Endodermal cell (in vitro differentiated cells): Measurements from ENCODE around the gene DCUN1D3. TPM values are rescaled to one million over a fixed set of nuclear protein-coding genes. Genes with fewer than 3 reads are reported as not detected.
"Not testable (repeated sequence)": the region's sequence is repeated elsewhere in the genome, so short reads cannot be mapped to it uniquely, and the experiment has no call there.

Source experiments
- DNase-seq: peaks from one replicate; pipeline ENCODE4 v3.0.0-alpha.2; 2017
- H3K27ac ChIP-seq: 2 replicates; pipeline ENCODE4 v1.5.1; 2013; ENCODE audit warnings: mild to moderate bottlenecking, low read depth, low read length, moderate library complexity
- H3K27me3 ChIP-seq: 2 replicates; pipeline ENCODE4 v1.6.1; 2013; ENCODE audit warnings: mild to moderate bottlenecking, low read length, moderate library complexity; ENCODE audit not compliant: insufficient read depth, control insufficient read depth, poor library complexity, severe bottlenecking
- H3K36me3 ChIP-seq: 2 replicates; pipeline ENCODE4 v1.7.0; 2013; ENCODE audit warnings: mild to moderate bottlenecking, low read length, moderate library complexity; ENCODE audit not compliant: control insufficient read depth, insufficient read depth
- H3K4me1 ChIP-seq: one replicate; pipeline ENCODE4 v1.7.0; 2013; ENCODE audit warnings: low read length; ENCODE audit not compliant: control insufficient read depth, insufficient read depth
- H3K4me3 ChIP-seq: 2 replicates; pipeline ENCODE4 v1.5.1; 2013; ENCODE audit warnings: mild to moderate bottlenecking, low read length, moderate library complexity
- H3K9ac ChIP-seq: 2 replicates; pipeline ENCODE4 v1.6.1; 2013; ENCODE audit warnings: mild to moderate bottlenecking, low read length, moderate library complexity; ENCODE audit not compliant: poor library complexity, severe bottlenecking; ENCODE audit errors: extremely low read depth
- H3K9me3 ChIP-seq: 2 replicates; pipeline ENCODE4 v1.6.1; 2013; ENCODE audit warnings: mild to moderate bottlenecking, low read length, moderate library complexity; ENCODE audit not compliant: control insufficient read depth
- H3K27ac Mint-ChIP-seq: 2 replicates; pipeline ENCODE4 v1.8.0; 2020; ENCODE audit warnings: mixed read lengths
- H3K27me3 Mint-ChIP-seq: 2 replicates; pipeline ENCODE4 v1.8.0; 2021; ENCODE audit warnings: mild to moderate bottlenecking, mixed read lengths; ENCODE audit not compliant: insufficient read depth
- H3K36me3 Mint-ChIP-seq: 2 replicates; pipeline ENCODE4 v1.8.0; 2020; ENCODE audit warnings: low read depth, mixed read lengths
- H3K4me1 Mint-ChIP-seq: 2 replicates; pipeline ENCODE4 v1.8.0; 2020; ENCODE audit warnings: mixed read lengths
- H3K4me3 Mint-ChIP-seq: 2 replicates; pipeline ENCODE4 v1.8.0; 2020; ENCODE audit warnings: mild to moderate bottlenecking, moderate library complexity, mixed read lengths
- H3K9me3 Mint-ChIP-seq: 2 replicates; pipeline ENCODE4 v1.8.0; 2020; ENCODE audit warnings: mild to moderate bottlenecking, mixed read lengths
- CTCF ChIP-seq: fragments of 200-600 bp; sonication (generic); conservative IDR thresholded peaks from 2 replicates; pipeline ENCODE4 v1.5.0; 2021; ENCODE audit warnings: antibody characterized with exemption, mild to moderate bottlenecking
- WGBS, 2 experiments: methylation state at CpG; one replicate each; pipeline versions ENCODE4 v1.1.5 to v1.1.7; 2013; ENCODE audit warnings: missing lambda C conversion rate in 2 of 2, mixed read lengths in 1 of 2; ENCODE audit not compliant: insufficient coverage in 1 of 2, insufficient read length in 1 of 2; 5-methylcytosine and 5-hydroxymethylcytosine counted together
- total RNA-seq, 2 donors: library from RNA; stranded (reverse); fragmentation: NEBNext Ultra II Directional in 1 of 2; extraction: Animal tissue kit (Norgen Biotek cat#: 25700) in 1 of 2; gene quantifications; 2 replicates in 1 of 2; 3 replicates in 1 of 2; pipeline ENCODE4 v1.2.1, GENCODE V29; 2021

The DCUN1D3 gene
- total RNA-seq, 2 donors from 2014 or later: 21.3 to 22.7 TPM

- no peak overlapping the region for H3K27ac Mint-ChIP-seq
- no peaks in the 10 kb centered on the region for H3K9me3 Mint-ChIP-seq
- Histone ChIP-seq H3K9me3 (no peaks in the 10 kb centered on the region), H3K27ac (no peak overlapping the region), H3K9ac (no peak overlapping the region), H3K4me3 (no peak overlapping the region), H3K4me1 (no peaks in the 10 kb centered on the region), H3K27me3 (no peaks in the 10 kb centered on the region), H3K36me3 (no peaks in the 10 kb centered on the region)
- no peaks in the 10 kb centered on the region for H3K4me1 Mint-ChIP-seq
- no peak overlapping the region for H3K4me3 Mint-ChIP-seq
- H3K36me3 Mint-ChIP-seq: no peaks in the 10 kb centered on the region
- no peak for DNase-seq
- no peaks in the 10 kb centered on the region for H3K27me3 Mint-ChIP-seq
- no peak for TF ChIP-seq CTCF
These were observed 33.4 kb upstream of the DCUN1D3 start for GRCh38 chr16:20933589-20933988.

- no peaks in the 10 kb centered on the region for H3K27me3 Mint-ChIP-seq
- no peak overlapping the region for H3K27ac ChIP-seq
- no peak overlapping the region for H3K9ac ChIP-seq
- no peak for DNase-seq
- H3K9me3 Mint-ChIP-seq: no peaks in the 10 kb centered on the region
- H3K27me3 ChIP-seq: no peaks in the 10 kb centered on the region
- no peak for TF ChIP-seq CTCF
- no peaks in the 10 kb centered on the region for H3K9me3 ChIP-seq
- H3K36me3 ChIP-seq: no peaks in the 10 kb centered on the region
- H3K36me3 Mint-ChIP-seq: no peaks in the 10 kb centered on the region
- no peaks in the 10 kb centered on the region for H3K4me1 Mint-ChIP-seq
- 94 to 100% methylated on average over 2 to 5 of the region's 5 CpGs for WGBS, 2 experiments
- H3K27ac Mint-ChIP-seq: no peak overlapping the region
- no peak overlapping the region for H3K4me3 Mint-ChIP-seq
- no peak overlapping the region for H3K4me3 ChIP-seq
- H3K4me1 ChIP-seq: no peaks in the 10 kb centered on the region
These were observed 31.0 kb upstream of the DCUN1D3 start for GRCh38 chr16:20931066-20931600.

- Histone ChIP-seq H3K27me3 (no peaks in the 10 kb centered on the region), H3K36me3 (no peaks in the 10 kb centered on the region), H3K4me1 (no peaks in the 10 kb centered on the region), H3K9me3 (no peaks in the 10 kb centered on the region), H3K4me3 (no peak overlapping the region), H3K27ac (no peak overlapping the region), H3K9ac (no peak overlapping the region)
- H3K36me3 Mint-ChIP-seq: peaks cover 4% of the 10 kb centered on the region
- no peak for TF ChIP-seq CTCF
- DNase-seq: no peak
- H3K4me3 Mint-ChIP-seq: no peak overlapping the region
- 88 to 100% methylated on average over 1 of the region's 1 CpG for WGBS, 2 experiments
- no peaks in the 10 kb centered on the region for H3K27me3 Mint-ChIP-seq
- no peaks in the 10 kb centered on the region for H3K9me3 Mint-ChIP-seq
- H3K27ac Mint-ChIP-seq: no peak overlapping the region
- no peaks in the 10 kb centered on the region for H3K4me1 Mint-ChIP-seq
These were observed 30.2 kb upstream of the DCUN1D3 start for GRCh38 chr16:20930365-20930690.

- not testable (repeated sequence) for H3K9me3 Mint-ChIP-seq, H3K27me3 Mint-ChIP-seq, H3K27ac Mint-ChIP-seq, H3K36me3 ChIP-seq, H3K4me1 Mint-ChIP-seq, H3K4me1 ChIP-seq, H3K36me3 Mint-ChIP-seq, H3K4me3 Mint-ChIP-seq, H3K9ac ChIP-seq, H3K9me3 ChIP-seq, H3K27ac ChIP-seq, H3K4me3 ChIP-seq, DNase-seq, H3K27me3 ChIP-seq
- 92 to 95% methylated on average over 10 of the region's 10 CpGs for WGBS, 2 experiments
These were observed 29.7 kb upstream of the DCUN1D3 start for GRCh38 chr16:20929676-20930364.
